WTC11 (cell line): Measurements from ENCODE around the gene CFH.

Experiments used
- NFYB ChIP-seq: sonication (generic); formaldehyde crosslinking; conservative IDR thresholded peaks from 2 replicates; pipeline ENCODE4 v1.8.0; 2022; ENCODE audit warnings: low read depth, missing genetic modification reagents
- SMAD3 ChIP-seq: sonication (generic); formaldehyde crosslinking; IDR thresholded peaks from 2 replicates; pipeline ENCODE4 v1.8.0; 2022; ENCODE audit warnings: missing genetic modification reagents, mild to moderate bottlenecking, borderline replicate concordance
- SMAD4 ChIP-seq: sonication (generic); formaldehyde crosslinking; IDR thresholded peaks from 2 replicates; pipeline ENCODE4 v1.8.0; 2022; ENCODE audit warnings: mild to moderate bottlenecking, missing genetic modification reagents
- TF ChIP-seq, protein P1 (sequence below): fragments of 200-600 bp; IDR thresholded peaks from 2 replicates; pipeline ENCODE4 v1.8.0; 2022; ENCODE audit warnings: antibody characterized with exemption
- TF ChIP-seq, protein P2 (sequence below): sonication (generic); formaldehyde crosslinking; IDR thresholded peaks from 2 replicates; pipeline ENCODE4 v1.8.1; 2023; ENCODE audit warnings: mild to moderate bottlenecking, missing genetic modification reagents

DNA sequence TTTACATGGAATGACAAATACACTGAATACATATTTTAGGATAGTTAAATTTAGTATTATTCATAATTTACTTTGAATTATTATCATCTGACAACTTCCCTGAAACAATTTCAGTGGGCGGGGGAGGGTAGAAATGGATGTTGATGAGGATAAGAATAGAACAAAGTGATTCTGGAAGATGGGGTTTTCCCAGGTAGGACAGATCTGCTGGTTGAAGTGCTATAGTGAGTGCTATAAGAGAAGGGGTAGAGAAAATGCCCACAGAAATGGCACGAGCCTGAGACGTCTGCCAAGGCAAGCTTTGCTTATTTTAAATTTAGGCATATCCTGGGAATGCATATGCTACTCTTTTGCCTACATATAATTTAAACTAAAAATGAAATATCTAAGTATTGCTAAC lies 3.2 kb downstream of the CFH start:
- TF ChIP-seq, protein P1, sequence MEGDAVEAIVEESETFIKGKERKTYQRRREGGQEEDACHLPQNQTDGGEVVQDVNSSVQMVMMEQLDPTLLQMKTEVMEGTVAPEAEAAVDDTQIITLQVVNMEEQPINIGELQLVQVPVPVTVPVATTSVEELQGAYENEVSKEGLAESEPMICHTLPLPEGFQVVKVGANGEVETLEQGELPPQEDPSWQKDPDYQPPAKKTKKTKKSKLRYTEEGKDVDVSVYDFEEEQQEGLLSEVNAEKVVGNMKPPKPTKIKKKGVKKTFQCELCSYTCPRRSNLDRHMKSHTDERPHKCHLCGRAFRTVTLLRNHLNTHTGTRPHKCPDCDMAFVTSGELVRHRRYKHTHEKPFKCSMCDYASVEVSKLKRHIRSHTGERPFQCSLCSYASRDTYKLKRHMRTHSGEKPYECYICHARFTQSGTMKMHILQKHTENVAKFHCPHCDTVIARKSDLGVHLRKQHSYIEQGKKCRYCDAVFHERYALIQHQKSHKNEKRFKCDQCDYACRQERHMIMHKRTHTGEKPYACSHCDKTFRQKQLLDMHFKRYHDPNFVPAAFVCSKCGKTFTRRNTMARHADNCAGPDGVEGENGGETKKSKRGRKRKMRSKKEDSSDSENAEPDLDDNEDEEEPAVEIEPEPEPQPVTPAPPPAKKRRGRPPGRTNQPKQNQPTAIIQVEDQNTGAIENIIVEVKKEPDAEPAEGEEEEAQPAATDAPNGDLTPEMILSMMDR: no peak
- TF ChIP-seq, protein P2, sequence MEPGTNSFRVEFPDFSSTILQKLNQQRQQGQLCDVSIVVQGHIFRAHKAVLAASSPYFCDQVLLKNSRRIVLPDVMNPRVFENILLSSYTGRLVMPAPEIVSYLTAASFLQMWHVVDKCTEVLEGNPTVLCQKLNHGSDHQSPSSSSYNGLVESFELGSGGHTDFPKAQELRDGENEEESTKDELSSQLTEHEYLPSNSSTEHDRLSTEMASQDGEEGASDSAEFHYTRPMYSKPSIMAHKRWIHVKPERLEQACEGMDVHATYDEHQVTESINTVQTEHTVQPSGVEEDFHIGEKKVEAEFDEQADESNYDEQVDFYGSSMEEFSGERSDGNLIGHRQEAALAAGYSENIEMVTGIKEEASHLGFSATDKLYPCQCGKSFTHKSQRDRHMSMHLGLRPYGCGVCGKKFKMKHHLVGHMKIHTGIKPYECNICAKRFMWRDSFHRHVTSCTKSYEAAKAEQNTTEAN: no peak
- TF ChIP-seq NFYB (no peak), SMAD3 (CRISPR knock-in tag) (no peak), SMAD4 (CRISPR knock-in tag) (no peak)
